ENCODE results near the gene TMEM132C. TPM values are rescaled to one million over a fixed set of nuclear protein-coding genes. Genes with fewer than 3 reads are reported as not detected.

TMEM132C gene
- total and polyA plus RNA-seq, 2 of the 13 experiments (the other 11 are each of a cell fraction or from before 2014, with no cell fraction given) = not detected

DNA sequence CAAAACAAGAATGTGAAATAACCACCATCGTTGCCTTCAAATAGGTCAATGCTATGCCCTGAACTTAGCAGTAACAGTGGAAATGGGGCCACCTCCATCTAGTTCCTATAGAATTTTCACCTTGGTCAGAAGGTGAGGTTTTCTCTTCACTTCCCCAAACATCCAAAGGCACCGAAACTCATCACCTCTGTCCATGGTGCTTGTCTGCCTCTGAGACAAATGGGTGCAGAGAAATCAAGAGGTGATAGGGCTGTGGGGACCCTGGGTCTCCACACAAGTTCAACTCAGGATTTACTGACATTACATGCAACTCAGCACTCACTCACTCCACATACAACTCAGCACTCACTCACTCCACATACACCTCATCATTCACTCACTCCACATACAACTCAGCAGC lies 26.2 kb upstream of the TMEM132C start:
- no TSS peak for BruUV-seq (replicated peaks)
- POLR2A ChIA-PET = no interaction called here
- H3K27me3 ChIP-seq (ENCODE audit: control insufficient read depth in 1 of 2, insufficient read depth in 2 of 2, low read length in 2 of 2) = no peaks in the 10 kb centered on the region

More for the DNA sequence above, 26.2 kb upstream of the TMEM132C start:
- ATAC-seq (no peak), DNase-seq (ENCODE audit: low spot score) (no peak), FAIRE-seq (no peak)
- no peaks in the 10 kb centered on the region for H4K20me1 ChIP-seq (ENCODE audit: insufficient read depth, low read length)
- WGBS (ENCODE audit: low lambda C conversion rate) = 6% methylated on average over 2 of the region's 2 CpGs
- H3K4me1 ChIP-seq (ENCODE audit: insufficient read depth, low read length) = no peaks in the 10 kb centered on the region
- no peaks in the 10 kb centered on the region for H3K36me3 ChIP-seq (replicated peaks in 1 of 2; ENCODE audit: control insufficient read depth in 1 of 2, insufficient read depth in 2 of 2, low read length in 2 of 2)
- H3K4me2 ChIP-seq (ENCODE audit: low read depth, low read length) = no peak overlapping the region
- no peak overlapping the region for H2AFZ ChIP-seq (ENCODE audit: low read length)
- intact Hi-C loops (cut with micrococcal nuclease; ENCODE audit: unreplicated experiment) (no loop called here), in situ Hi-C loops (cut with HindIII; ENCODE audit: extremely low pct_ligation_motif_present, low pct_unique_long_range_greater_than_20kb) (no loop called here)
- H3K27ac ChIP-seq (ENCODE audit: extremely low read length, insufficient read depth, low read length) = no peak overlapping the region
- no peak overlapping the region for H3K9ac ChIP-seq (ENCODE audit: insufficient read depth, low read depth, low read length)
- H3K9me3 ChIP-seq (ENCODE audit: low read length) = peaks cover 28% of the 10 kb centered on the region
- no peaks in the 10 kb centered on the region for H3K79me2 ChIP-seq (ENCODE audit: insufficient read depth, low read length)
- CTCF ChIA-PET (ENCODE audit: low intra/inter-chr PET ratio, low total read pairs) = no interaction called here
- no peak overlapping the region for H3K4me3 ChIP-seq (replicated peaks in 1 of 3; ENCODE audit: insufficient read depth in 1 of 3, low read depth in 2 of 3, low read length in 3 of 3)
- TF ChIP-seq MEF2D (CRISPR knock-in tag; IDR thresholded peaks at IDR 0.05) = no peak
- TF ChIP-seq, protein P1, sequence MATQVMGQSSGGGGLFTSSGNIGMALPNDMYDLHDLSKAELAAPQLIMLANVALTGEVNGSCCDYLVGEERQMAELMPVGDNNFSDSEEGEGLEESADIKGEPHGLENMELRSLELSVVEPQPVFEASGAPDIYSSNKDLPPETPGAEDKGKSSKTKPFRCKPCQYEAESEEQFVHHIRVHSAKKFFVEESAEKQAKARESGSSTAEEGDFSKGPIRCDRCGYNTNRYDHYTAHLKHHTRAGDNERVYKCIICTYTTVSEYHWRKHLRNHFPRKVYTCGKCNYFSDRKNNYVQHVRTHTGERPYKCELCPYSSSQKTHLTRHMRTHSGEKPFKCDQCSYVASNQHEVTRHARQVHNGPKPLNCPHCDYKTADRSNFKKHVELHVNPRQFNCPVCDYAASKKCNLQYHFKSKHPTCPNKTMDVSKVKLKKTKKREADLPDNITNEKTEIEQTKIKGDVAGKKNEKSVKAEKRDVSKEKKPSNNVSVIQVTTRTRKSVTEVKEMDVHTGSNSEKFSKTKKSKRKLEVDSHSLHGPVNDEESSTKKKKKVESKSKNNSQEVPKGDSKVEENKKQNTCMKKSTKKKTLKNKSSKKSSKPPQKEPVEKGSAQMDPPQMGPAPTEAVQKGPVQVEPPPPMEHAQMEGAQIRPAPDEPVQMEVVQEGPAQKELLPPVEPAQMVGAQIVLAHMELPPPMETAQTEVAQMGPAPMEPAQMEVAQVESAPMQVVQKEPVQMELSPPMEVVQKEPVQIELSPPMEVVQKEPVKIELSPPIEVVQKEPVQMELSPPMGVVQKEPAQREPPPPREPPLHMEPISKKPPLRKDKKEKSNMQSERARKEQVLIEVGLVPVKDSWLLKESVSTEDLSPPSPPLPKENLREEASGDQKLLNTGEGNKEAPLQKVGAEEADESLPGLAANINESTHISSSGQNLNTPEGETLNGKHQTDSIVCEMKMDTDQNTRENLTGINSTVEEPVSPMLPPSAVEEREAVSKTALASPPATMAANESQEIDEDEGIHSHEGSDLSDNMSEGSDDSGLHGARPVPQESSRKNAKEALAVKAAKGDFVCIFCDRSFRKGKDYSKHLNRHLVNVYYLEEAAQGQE (IDR thresholded peaks at IDR 0.05; ENCODE audit: borderline replicate concordance in 1 of 2, low read depth in 1 of 2, low read length in 2 of 2) = peak in 1 of 2 experiments; percentile 69; a peak in 2 of 4 replicates
- TF ChIP-seq, protein P2, sequence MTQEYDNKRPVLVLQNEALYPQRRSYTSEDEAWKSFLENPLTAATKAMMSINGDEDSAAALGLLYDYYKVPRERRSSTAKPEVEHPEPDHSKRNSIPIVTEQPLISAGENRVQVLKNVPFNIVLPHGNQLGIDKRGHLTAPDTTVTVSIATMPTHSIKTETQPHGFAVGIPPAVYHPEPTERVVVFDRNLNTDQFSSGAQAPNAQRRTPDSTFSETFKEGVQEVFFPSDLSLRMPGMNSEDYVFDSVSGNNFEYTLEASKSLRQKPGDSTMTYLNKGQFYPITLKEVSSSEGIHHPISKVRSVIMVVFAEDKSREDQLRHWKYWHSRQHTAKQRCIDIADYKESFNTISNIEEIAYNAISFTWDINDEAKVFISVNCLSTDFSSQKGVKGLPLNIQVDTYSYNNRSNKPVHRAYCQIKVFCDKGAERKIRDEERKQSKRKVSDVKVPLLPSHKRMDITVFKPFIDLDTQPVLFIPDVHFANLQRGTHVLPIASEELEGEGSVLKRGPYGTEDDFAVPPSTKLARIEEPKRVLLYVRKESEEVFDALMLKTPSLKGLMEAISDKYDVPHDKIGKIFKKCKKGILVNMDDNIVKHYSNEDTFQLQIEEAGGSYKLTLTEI (CRISPR knock-in tag; conservative IDR thresholded peaks at IDR 0.05) = no peak
